IMR-90 (cell line): ENCODE results near the gene NCKAP5. TPM values are rescaled to one million over a fixed set of nuclear protein-coding genes. Genes with fewer than 3 reads are reported as not detected.

Experiments
- ATAC-seq: fragments of 200-7000 bp; cut with Tn5 transposase; 2 replicates; pipeline ENCODE4 v1.9.1; 2020; ENCODE audit warnings: low read depth, mild to moderate bottlenecking, moderate library complexity
- BruUV-seq: library from RNA; stranded (reverse); fragments of 400-500 nt; replicated peaks from 2 replicates; lab custom pipeline; 2021; lab: Mats Ljungman, UMichigan
- CTCF ChIA-PET: fragments of 300-600 bp; formaldehyde crosslinking; extraction: SDS; loops from one replicate; lab custom pipeline; 2021; ENCODE audit warnings: antibody characterized with exemption; lab: Yijun Ruan, JAX
- POLR2A ChIA-PET: fragments of 300-600 bp; sonication (Branson Sonifier 250); formaldehyde crosslinking; loops from one replicate; lab custom pipeline; 2022; ENCODE audit warnings: antibody characterized with exemption; ENCODE audit not compliant: unreplicated experiment; lab: Charles Lee
- DNase-seq: peaks from one replicate; pipeline ENCODE4 v3.0.0; 2013
- H2AFZ ChIP-seq: replicated peaks from 2 replicates; pipeline ENCODE3; 2013; ENCODE audit warnings: low read length, mild to moderate bottlenecking; ENCODE audit not compliant: poor library complexity
- H2AK5ac ChIP-seq: 2 replicates; pipeline ENCODE4 v1.6.1; 2013; ENCODE audit warnings: low read depth, low read length, inconsistent platforms
- H2AK9ac ChIP-seq: replicated peaks from 2 replicates; pipeline ENCODE3; 2013; ENCODE audit warnings: mild to moderate bottlenecking, low read depth, low read length, moderate library complexity; ENCODE audit not compliant: poor library complexity
- H2BK120ac ChIP-seq: 2 replicates; pipeline ENCODE4 v1.6.1; 2013; ENCODE audit warnings: low read depth, low read length, inconsistent platforms
- H2BK15ac ChIP-seq: 3 replicates; pipeline ENCODE4 v1.6.1; 2013; ENCODE audit warnings: low read depth, low read length, inconsistent platforms
- H2BK20ac ChIP-seq: 2 replicates; pipeline ENCODE4 v1.6.1; 2013; ENCODE audit warnings: low read depth, mild to moderate bottlenecking, inconsistent platforms, low read length, moderate library complexity
- H2BK5ac ChIP-seq: 2 replicates; pipeline ENCODE4 v1.6.1; 2013; ENCODE audit warnings: mild to moderate bottlenecking, low read depth, low read length, inconsistent platforms; ENCODE audit not compliant: poor library complexity, severe bottlenecking
- H3K14ac ChIP-seq: replicated peaks from 2 replicates; pipeline ENCODE4 v1.6.1; 2013; ENCODE audit warnings: low read depth, low read length, inconsistent platforms
- H3K18ac ChIP-seq: 2 replicates; pipeline ENCODE4 v1.6.1; 2013; ENCODE audit warnings: low read depth, low read length, control low read depth
- H3K23ac ChIP-seq: 2 replicates; pipeline ENCODE4 v1.6.1; 2013; ENCODE audit warnings: low read depth, low read length, inconsistent platforms
- H3K27ac ChIP-seq: 2 replicates; pipeline ENCODE4 v1.5.1; 2013; ENCODE audit warnings: mild to moderate bottlenecking, control low read depth, low read length; ENCODE audit not compliant: insufficient read depth
- H3K27me3 ChIP-seq: 2 replicates; pipeline ENCODE4 v1.6.1; 2013; ENCODE audit warnings: low read length; ENCODE audit not compliant: control insufficient read depth, insufficient read depth
- H3K36me3 ChIP-seq: 2 replicates; pipeline ENCODE4 v1.6.1; 2013; ENCODE audit warnings: low read length, mixed read lengths; ENCODE audit not compliant: control insufficient read depth, insufficient read depth
- H3K4ac ChIP-seq: 2 replicates; pipeline ENCODE4 v1.6.1; 2013; ENCODE audit warnings: low read depth, low read length, inconsistent platforms
- H3K4me1 ChIP-seq: 2 replicates; pipeline ENCODE4 v1.6.1; 2013; ENCODE audit warnings: low read length, mixed read lengths; ENCODE audit not compliant: control insufficient read depth, insufficient read depth
- H3K4me2 ChIP-seq: 2 replicates; pipeline ENCODE4 v1.6.1; 2013; ENCODE audit warnings: low read depth, mild to moderate bottlenecking, control low read depth, low read length, moderate library complexity
- H3K4me3 ChIP-seq: 2 replicates; pipeline ENCODE4 v1.5.1; 2013; ENCODE audit warnings: low read depth, mild to moderate bottlenecking, control low read depth, low read length, moderate library complexity; ENCODE audit not compliant: insufficient read depth
- H3K56ac ChIP-seq: 2 replicates; pipeline ENCODE4 v1.6.1; 2013; ENCODE audit warnings: low read length, inconsistent platforms; ENCODE audit not compliant: insufficient read depth; ENCODE audit errors: extremely low read depth
- H3K79me1 ChIP-seq, 2 experiments: 2 replicates each; pipeline ENCODE4 v1.6.1; 2013; ENCODE audit warnings: low read length in 2 of 2, inconsistent platforms in 1 of 2, low read depth in 1 of 2
- H3K9ac ChIP-seq: 2 replicates; pipeline ENCODE4 v1.6.1; 2013; ENCODE audit warnings: low read depth, low read length, control low read depth
- H3K9me1 ChIP-seq: 2 replicates; pipeline ENCODE4 v1.6.1; 2013; ENCODE audit warnings: low read length, inconsistent platforms; ENCODE audit not compliant: insufficient read depth
- H3K9me3 ChIP-seq: 2 replicates; pipeline ENCODE4 v1.6.1; 2013; ENCODE audit warnings: low read length; ENCODE audit not compliant: control insufficient read depth, insufficient read depth
- H4K20me1 ChIP-seq: 2 replicates; pipeline ENCODE4 v1.6.1; 2013; ENCODE audit warnings: low read length, inconsistent platforms; ENCODE audit not compliant: insufficient read depth
- H4K5ac ChIP-seq: 2 replicates; pipeline ENCODE4 v1.6.1; 2013; ENCODE audit warnings: mild to moderate bottlenecking, low read depth, low read length, control low read depth
- H4K8ac ChIP-seq, 2 experiments: 2 replicates each; pipeline ENCODE4 v1.6.1; 2013; ENCODE audit warnings: low read depth in 2 of 2, low read length in 2 of 2, control low read depth in 1 of 2, inconsistent platforms in 1 of 2
- H4K91ac ChIP-seq: 2 replicates; pipeline ENCODE4 v1.6.1; 2013; ENCODE audit warnings: low read depth, low read length, inconsistent platforms; ENCODE audit not compliant: insufficient read depth
- BHLHE40 ChIP-seq: fragments of 150-350 bp; IDR thresholded peaks from 2 replicates; pipeline ENCODE4 v1.6.1; 2016; ENCODE audit warnings: mild to moderate bottlenecking, low read depth, low read length
- CEBPB ChIP-seq: IDR thresholded peaks from 2 replicates; pipeline ENCODE4 v1.6.1; 2012; ENCODE audit warnings: low read depth, low read length, improper control_type of control experiment
- CHD1 ChIP-seq: IDR thresholded peaks from 2 replicates; pipeline ENCODE4 v1.6.1; 2012; ENCODE audit warnings: low read depth, low read length, improper control_type of control experiment
- CTCF ChIP-seq: conservative IDR thresholded peaks from 2 replicates; pipeline ENCODE4 v1.5.1; 2012; ENCODE audit warnings: mild to moderate bottlenecking, low read depth, low read length, improper control_type of control experiment
- ELK1 ChIP-seq: fragments of 150-350 bp; IDR thresholded peaks from 2 replicates; pipeline ENCODE4 v1.6.1; 2016; ENCODE audit warnings: low read depth, mild to moderate bottlenecking, low read length, moderate library complexity, borderline replicate concordance
- FOS ChIP-seq: fragments of 150-350 bp; IDR thresholded peaks from 2 replicates; pipeline ENCODE4 v1.6.1; 2016; ENCODE audit warnings: low read depth, low read length
- MAFK ChIP-seq: IDR thresholded peaks from 2 replicates; pipeline ENCODE4 v1.6.1; 2012; ENCODE audit warnings: low read depth, low read length, improper control_type of control experiment
- MAZ ChIP-seq: IDR thresholded peaks from 2 replicates; pipeline ENCODE4 v1.6.1; 2012; ENCODE audit warnings: low read depth, mild to moderate bottlenecking, low read length, improper control_type of control experiment, moderate library complexity, borderline replicate concordance
- MXI1 ChIP-seq: IDR thresholded peaks from 2 replicates; pipeline ENCODE4 v1.6.1; 2012; ENCODE audit warnings: low read depth, mild to moderate bottlenecking, low read length, moderate library complexity, borderline replicate concordance
- NFE2L2 ChIP-seq: fragments of 150-350 bp; IDR thresholded peaks from 2 replicates; pipeline ENCODE4 v1.6.1; 2016; ENCODE audit warnings: low read depth, mild to moderate bottlenecking, low read length
- POLR2A ChIP-seq: IDR thresholded peaks from 2 replicates; pipeline ENCODE4 v1.6.1; 2012; ENCODE audit warnings: mild to moderate bottlenecking, low read depth, low read length
- RAD21 ChIP-seq: IDR thresholded peaks from 2 replicates; pipeline ENCODE4 v1.6.1; 2012; ENCODE audit warnings: low read length, improper control_type of control experiment
- RCOR1 ChIP-seq: IDR thresholded peaks from 2 replicates; pipeline ENCODE4 v1.6.1; 2012; ENCODE audit warnings: mild to moderate bottlenecking, low read length, improper control_type of control experiment; ENCODE audit not compliant: insufficient replicate concordance
- RFX5 ChIP-seq: IDR thresholded peaks from 2 replicates; pipeline ENCODE4 v1.8.0; 2012; ENCODE audit warnings: low read depth, mild to moderate bottlenecking, low read length, moderate library complexity
- SMC3 ChIP-seq: fragments of 150-350 bp; IDR thresholded peaks from 2 replicates; pipeline ENCODE4 v1.6.1; 2016; ENCODE audit warnings: low read depth, mild to moderate bottlenecking, antibody characterized with exemption, low read length, moderate library complexity
- USF2 ChIP-seq: fragments of 150-350 bp; IDR thresholded peaks from 2 replicates; pipeline ENCODE4 v1.6.1; 2017; ENCODE audit warnings: mild to moderate bottlenecking, antibody characterized with exemption, low read length, low read depth
- dilution Hi-C: fragments of 300-500 bp; cut with HindIII; formaldehyde crosslinking; loops from one replicate; pipeline ENCODE4 v1.14.3; 2018; ENCODE audit warnings: low sequenced_read_pairs; ENCODE audit not compliant: unreplicated experiment
- in situ Hi-C: fragments of 300-500 bp; cut with MboI; formaldehyde crosslinking; loops from 3 replicates; pipeline ENCODE4 v1.14.3; 2019; ENCODE audit warnings: low sequenced_read_pairs, inconsistent platforms, mixed read lengths
- intact Hi-C: fragments of 100-400 bp; cut with micrococcal nuclease; formaldehyde crosslinking; loops from 2 replicates; pipeline ENCODE4 v1.10.0; 2022
- polyA plus RNA-seq, 3 experiments: library from polyadenylated mRNA; depleted of rRNA; stranded (reverse); fragments of >200 nt; gene quantifications; 2 replicates each; pipeline ENCODE4 v1.2.3, GENCODE V29; 2012; ENCODE audit warnings: low replicate concordance in 1 of 3
- total RNA-seq: library from RNA; depleted of rRNA; stranded (reverse); fragments of >200 nt; gene quantifications from 2 replicates; pipeline ENCODE4 v1.2.3, GENCODE V29; 2012

The NCKAP5 gene
- total and polyA plus RNA-seq, 2 of the 4 experiments (the other 2 are of a cell fraction) = 2.7 to 3.9 TPM

GRCh38 chr2:133343018-133343352 lies 225.3 kb downstream of the NCKAP5 start:
- no peak overlapping the region for H2AFZ ChIP-seq

More at GRCh38 chr2:133343018-133343352, 225.3 kb downstream of the NCKAP5 start:
- H3K4me2 ChIP-seq = no peak overlapping the region
- H2BK5ac ChIP-seq = no peak overlapping the region
- no peak overlapping the region for H3K18ac ChIP-seq
- no peak overlapping the region for H3K4me3 ChIP-seq
- peaks cover 7% of the 10 kb centered on the region for H3K4me1 ChIP-seq
- no peak overlapping the region for H3K9ac ChIP-seq
- H3K56ac ChIP-seq = no peak overlapping the region
- H3K27ac ChIP-seq = no peak overlapping the region
- in situ Hi-C loops (no loop called here), intact Hi-C loops (no loop called here), dilution Hi-C loops (no loop called here)
- H4K20me1 ChIP-seq = no peaks in the 10 kb centered on the region
- ChIA-PET POLR2A (no interaction called here), CTCF (no interaction called here)
- no peak overlapping the region for H2AK5ac ChIP-seq
- H4K8ac ChIP-seq = no peak overlapping the region
- H3K9me1 ChIP-seq = 0 out of 2 replicates have a peak, but pooled peaks cover 3% of the 10 kb centered on the region
- ATAC-seq = no peak
- no peaks in the 10 kb centered on the region for H3K9me3 ChIP-seq
- H4K91ac ChIP-seq = no peak overlapping the region
- no peaks in the 10 kb centered on the region for H3K79me1 ChIP-seq
- BruUV-seq = no TSS peak
- no peak overlapping the region for H3K14ac ChIP-seq
- no peak overlapping the region for H2AK9ac ChIP-seq
- no peak overlapping the region for H4K5ac ChIP-seq
- H3K23ac ChIP-seq = no peak overlapping the region
- no peak for DNase-seq
- H3K36me3 ChIP-seq = no peaks in the 10 kb centered on the region
- H3K27me3 ChIP-seq = no peaks in the 10 kb centered on the region
- H2BK120ac ChIP-seq = no peak overlapping the region
- H3K4ac ChIP-seq = no peak overlapping the region
- TF ChIP-seq POLR2A (no peak), USF2 (no peak), ELK1 (no peak), NFE2L2 (no peak), BHLHE40 (no peak), CTCF (no peak), FOS (no peak), SMC3 (no peak), CHD1 (no peak), RAD21 (no peak), RFX5 (no peak), MAZ (no peak), MAFK (no peak), CEBPB (no peak), RCOR1 (no peak), MXI1 (no peak)
- no peak overlapping the region for H2BK20ac ChIP-seq
- no peak overlapping the region for H2BK15ac ChIP-seq
